AG09309 (cell line): ENCODE results near the gene RHO.

Experiments used
- DNase-seq: peaks from one replicate; pipeline ENCODE4 v3.0.0-alpha.2; 2010; ENCODE audit warnings: low read depth
- H3K4me3 ChIP-seq: 2 replicates; pipeline ENCODE4 v1.5.1; 2011; ENCODE audit warnings: mild to moderate bottlenecking, low read depth, low read length, moderate library complexity; ENCODE audit not compliant: control insufficient read depth
- CTCF ChIP-seq: IDR thresholded peaks from 2 replicates; pipeline ENCODE4 v1.5.1; 2011; ENCODE audit warnings: mild to moderate bottlenecking, low read depth, low read length, inconsistent platforms; ENCODE audit not compliant: insufficient read depth, control insufficient read depth; ENCODE audit errors: missing control alignments

RHO gene

GRCh38 chr3:129554356-129555152 lies 26.1 kb downstream of the RHO start:
- no peak for TF ChIP-seq CTCF
- no peak overlapping the region for H3K4me3 ChIP-seq
- DNase-seq, result no peak

- no peak for DNase-seq
- no peak for TF ChIP-seq CTCF
- H3K4me3 ChIP-seq, result no peak overlapping the region
Measured at GRCh38 chr3:129555153-129555550, 26.7 kb downstream of the RHO start.

GRCh38 chr3:129555616-129556357 lies 27.3 kb downstream of the RHO start:
- H3K4me3 ChIP-seq, result no peak overlapping the region
- DNase-seq, result no peak
- no peak for TF ChIP-seq CTCF

- TF ChIP-seq CTCF, result no peak
- H3K4me3 ChIP-seq, result no peak overlapping the region
- DNase-seq, result no peak
Measured at GRCh38 chr3:129556358-129556695, 27.9 kb downstream of the RHO start.

- no peak overlapping the region for H3K4me3 ChIP-seq
- DNase-seq, result no peak
- no peak for TF ChIP-seq CTCF
Measured at GRCh38 chr3:129556890-129557547, 28.6 kb downstream of the RHO start.

- DNase-seq, result no peak
- H3K4me3 ChIP-seq, result no peak overlapping the region
- TF ChIP-seq CTCF, result no peak
Measured at GRCh38 chr3:129557548-129557894, 29.1 kb downstream of the RHO start.
